GM12878 (cell line): Measurements from ENCODE around the gene SRC. TPM values are rescaled to one million over a fixed set of nuclear protein-coding genes. Genes with fewer than 3 reads are reported as not detected.

Experiments used
- ATAC-seq: fragments of 200-7000 bp; cut with Tn5 transposase; 3 replicates; pipeline ENCODE4 v1.9.1; 2020; ENCODE audit warnings: mild to moderate bottlenecking, moderate library complexity
- BruUV-seq: library from RNA; stranded (reverse); fragments of 400-500 nt; replicated peaks from 2 replicates; lab custom pipeline; 2021; lab: Mats Ljungman, UMichigan
- CTCF ChIA-PET: fragments of 300-600 bp; sonication (Branson Sonifier 250); formaldehyde crosslinking; extraction: SDS; loops from one replicate; lab custom pipeline; 2021; ENCODE audit warnings: inconsistent platforms; lab: Yijun Ruan, JAX
- POLR2A ChIA-PET: fragments of 350-600 bp; formaldehyde crosslinking; extraction: SDS; loops from one replicate; lab custom pipeline; 2021; ENCODE audit warnings: inconsistent platforms; lab: Charles Lee
- RAD21 ChIA-PET: fragments of 300-600 bp; sonication (Branson Sonifier 250); formaldehyde crosslinking; loops from one replicate; lab custom pipeline; 2023; ENCODE audit warnings: antibody characterized with exemption; ENCODE audit not compliant: unreplicated experiment; lab: Charles Lee
- SMC1A ChIA-PET: fragments of 300-600 bp; sonication (Branson Sonifier 250); formaldehyde crosslinking; loops from one replicate; lab custom pipeline; 2023; ENCODE audit not compliant: unreplicated experiment, uncharacterized antibody; lab: Charles Lee
- DNase-seq: peaks from one replicate; pipeline ENCODE4 v3.0.0-alpha.2; 2011; ENCODE audit warnings: low read depth, low spot score
- FAIRE-seq: peaks from 3 replicates; lab custom pipeline; 2011; peaks lifted over from hg19 to GRCh38; lab: Jason Lieb, UNC
- H2AFZ ChIP-seq: 2 replicates; pipeline ENCODE4 v1.6.0; 2011; ENCODE audit warnings: low read depth, low read length, control low read depth; ENCODE audit not compliant: control insufficient read depth
- H3K27ac ChIP-seq: 2 replicates; pipeline ENCODE4 v1.5.1; 2011; ENCODE audit warnings: control low read depth; ENCODE audit not compliant: control insufficient read depth, insufficient read depth
- H3K27me3 ChIP-seq, 2 experiments: replicated peaks in 1 of 2; 2 replicates each; pipeline versions ENCODE4 v1.6.0 to v1.6.1; 2011; ENCODE audit warnings: low read length in 1 of 2; ENCODE audit not compliant: control insufficient read depth in 2 of 2, insufficient read depth in 2 of 2
- H3K36me3 ChIP-seq, 2 experiments: 2 replicates each; pipeline ENCODE4 v1.5.1; 2011; ENCODE audit warnings: low read length in 1 of 2; ENCODE audit not compliant: control insufficient read depth in 2 of 2, insufficient read depth in 2 of 2
- H3K4me1 ChIP-seq: 2 replicates; pipeline ENCODE4 v1.6.1; 2011; ENCODE audit warnings: mild to moderate bottlenecking, low read length, moderate library complexity, mixed read lengths; ENCODE audit not compliant: control insufficient read depth, insufficient read depth
- H3K4me2 ChIP-seq: 2 replicates; pipeline ENCODE4 v1.6.0; 2011; ENCODE audit warnings: control low read depth; ENCODE audit not compliant: control insufficient read depth, insufficient read depth
- H3K4me3 ChIP-seq: fragments of 200-600 bp; sonication (generic); 2 replicates; pipeline ENCODE4 v1.5.1; 2016
- H3K79me2 ChIP-seq: 2 replicates; pipeline ENCODE4 v1.6.0; 2011; ENCODE audit warnings: low read length; ENCODE audit not compliant: control insufficient read depth, insufficient read depth
- H3K9ac ChIP-seq: 2 replicates; pipeline ENCODE4 v1.8.0; 2011; ENCODE audit warnings: low read length, control low read depth, mixed read lengths; ENCODE audit not compliant: control insufficient read depth, insufficient read depth
- H3K9me3 ChIP-seq: replicated peaks from 3 replicates; pipeline ENCODE4 v1.5.1; 2011; ENCODE audit warnings: mild to moderate bottlenecking, low read length; ENCODE audit not compliant: control insufficient read depth, insufficient read depth
- H4K20me1 ChIP-seq: 2 replicates; pipeline ENCODE4 v1.6.0; 2011; ENCODE audit not compliant: control insufficient read depth, insufficient read depth
- JUNB ChIP-seq: IDR thresholded peaks from 2 replicates; pipeline ENCODE4 v1.6.1; 2016; ENCODE audit warnings: antibody characterized with exemption, mild to moderate bottlenecking
- RAD21 ChIP-seq: IDR thresholded peaks from 2 replicates; pipeline ENCODE4 v1.6.1; 2011; ENCODE audit warnings: mild to moderate bottlenecking, low read depth, low read length, moderate library complexity; ENCODE audit not compliant: insufficient read depth
- ZNF592 ChIP-seq: fragments of 450-650 bp; IDR thresholded peaks from 2 replicates; pipeline ENCODE4 v1.6.1; 2017; ENCODE audit warnings: mild to moderate bottlenecking, moderate library complexity
- WGBS: methylation state at CpG from one replicate; pipeline ENCODE4 v1.1.6; 2016; ENCODE audit warnings: low lambda C conversion rate; ENCODE audit not compliant: insufficient replicate concordance, insufficient coverage; ENCODE audit errors: missing lambda C conversion rate; 5-methylcytosine and 5-hydroxymethylcytosine counted together
- in situ Hi-C: fragments of 300-500 bp; cut with MboI; formaldehyde crosslinking; loops from 9 replicates; pipeline ENCODE4 v1.14.3; 2018; ENCODE audit warnings: mixed read lengths
- intact Hi-C: fragments of 100-400 bp; cut with micrococcal nuclease; formaldehyde crosslinking; loops from one replicate; pipeline ENCODE4 v1.14.2; 2022; ENCODE audit not compliant: unreplicated experiment
- polyA plus RNA-seq, 11 experiments: library from polyadenylated mRNA; depleted of rRNA in 4 of 11; unstranded in 6 of 11; stranded (reverse) in 5 of 11; fragments of >200 nt; fragmentation: Nextera tagmentation in 4 of 11; fragmentation: Illumina TruSeq in 1 of 11; extraction: Ambion mirVana in 4 of 11; extraction: Trizol in 1 of 11; gene quantifications; 1 replicate in 1 of 11; 2 replicates in 10 of 11; pipeline versions ENCODE4 v1.2.1 to v1.2.3, GENCODE V29; 2011 to 2016; ENCODE audit warnings: inconsistent platforms in 2 of 11, missing spikeins in 2 of 11, low read depth in 1 of 11
- total RNA-seq, 4 experiments: library from RNA; depleted of rRNA in 3 of 4; stranded (reverse); fragments of >200 nt in 3 of 4; fragmentation: Illumina TruSeq in 1 of 4; extraction: Trizol in 1 of 4; gene quantifications; 2 replicates each; pipeline versions ENCODE4 v1.2.1 to v1.2.3, GENCODE V29; 2013 to 2021

SRC gene
- total and polyA plus RNA-seq, 10 of the 15 experiments (the other 5 are each of a cell fraction or from before 2014, with no cell fraction given), result 0.60 to 71.3 (median 27.2) TPM

GRCh38 chr20:37303637-37304036 is 42.3 kb upstream of the SRC start:
- intact Hi-C loops, result no loop called here
- WGBS, result 94% methylated on average over 4 of the region's 4 CpGs
- DNase-seq, result no peak
- ATAC-seq, result no peak
- no peaks in the 10 kb centered on the region for H4K20me1 ChIP-seq
- H3K9ac ChIP-seq, result no peak overlapping the region
- peaks cover 22 to 46% of the 10 kb centered on the region in 2 experiments for H3K36me3 ChIP-seq
- RAD21 ChIA-PET, result interaction anchor here (0.6 kb wide), 1 partner anchor 62 kb away, joined by 3 read pairs; no protein-coding TSS in a partner anchor
- H3K27ac ChIP-seq, result no peak overlapping the region
- no TSS peak for BruUV-seq
- H3K79me2 ChIP-seq, result peaks cover 32% of the 10 kb centered on the region
- no peak for FAIRE-seq
- H3K9me3 ChIP-seq, result no peaks in the 10 kb centered on the region
- H3K27me3 ChIP-seq, result no peaks in the 10 kb centered on the region
- TF ChIP-seq RAD21, result no peak
- TF ChIP-seq ZNF592, result no peak
- TF ChIP-seq JUNB, result no peak
- TF ChIP-seq, all 136 proteins: peak for 0
- Histone ChIP-seq H3K4me1 (peaks cover 29% of the 10 kb centered on the region), H3K4me2 (no peak overlapping the region), H2AFZ (no peak overlapping the region), H3K4me3 (no peak overlapping the region)
- POLR2A ChIA-PET, result interaction anchor here (1.2 kb wide), 1 partner anchor 9 kb away, joined by 3 read pairs; no protein-coding TSS in a partner anchor
- SMC1A ChIA-PET, result interaction anchor here (1.2 kb wide), 2 partner anchors 13 to 44 kb away, joined by 3 to 4 read pairs; no protein-coding TSS in a partner anchor
- CTCF ChIA-PET, result interaction anchor here (0.7 to 1.1 kb wide), 2 partner anchors 10 to 23 kb away, joined by 3 read pairs; no protein-coding TSS in a partner anchor
- in situ Hi-C loops, result no loop called here
